ENCODE results near the gene PCDHGB3. TPM values are rescaled to one million over a fixed set of nuclear protein-coding genes. Genes with fewer than 3 reads are reported as not detected.

Gene PCDHGB3
- total and polyA plus RNA-seq, 10 of the 15 experiments (the other 5 are each of a cell fraction or from before 2014, with no cell fraction given) = 0.12 to 0.50 (median 0.20) TPM; not detected in 4

DNA sequence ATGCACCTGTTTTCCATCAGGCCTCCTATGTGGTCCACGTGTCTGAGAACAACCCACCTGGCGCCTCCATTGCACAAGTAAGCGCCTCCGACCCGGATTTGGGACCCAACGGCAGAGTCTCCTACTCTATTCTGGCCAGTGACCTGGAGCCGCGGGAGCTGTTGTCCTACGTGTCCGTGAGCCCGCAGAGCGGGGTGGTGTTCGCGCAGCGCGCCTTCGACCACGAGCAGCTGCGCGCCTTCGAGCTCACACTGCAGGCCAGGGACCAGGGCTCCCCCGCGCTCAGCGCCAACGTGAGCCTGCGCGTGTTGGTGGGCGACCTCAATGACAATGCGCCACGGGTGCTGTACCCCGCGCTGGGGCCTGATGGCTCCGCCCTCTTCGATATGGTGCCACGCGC is 18.5 kb upstream of the PCDHGB3 start:
- ATAC-seq = no peak
- intact Hi-C loops (cut with micrococcal nuclease; ENCODE audit: unreplicated experiment) = no loop called here
- no peak for DNase-seq (ENCODE audit: low read depth, low spot score)
- Histone ChIP-seq H3K4me1 (ENCODE audit: control insufficient read depth, insufficient read depth, low read length) (no peaks in the 10 kb centered on the region), H2AFZ (ENCODE audit: control insufficient read depth, low read depth, low read length) (no peak overlapping the region), H3K4me3 (no peak overlapping the region), H3K79me2 (ENCODE audit: control insufficient read depth, insufficient read depth, low read length) (no peaks in the 10 kb centered on the region), H3K4me2 (ENCODE audit: control insufficient read depth, insufficient read depth) (no peak overlapping the region), H4K20me1 (ENCODE audit: control insufficient read depth, insufficient read depth) (no peaks in the 10 kb centered on the region), H3K9ac (ENCODE audit: control insufficient read depth, insufficient read depth, low read length) (no peak overlapping the region), H3K27me3 (replicated peaks in 1 of 2; ENCODE audit: control insufficient read depth in 2 of 2, insufficient read depth in 2 of 2, low read length in 1 of 2) (no peaks in the 10 kb centered on the region), H3K9me3 (replicated peaks; ENCODE audit: control insufficient read depth, insufficient read depth, low read length) (no peaks in the 10 kb centered on the region; the same call in 1 of the 3 replicates), H3K27ac (ENCODE audit: control insufficient read depth, insufficient read depth) (no peak overlapping the region), H3K36me3 (ENCODE audit: control insufficient read depth in 2 of 2, insufficient read depth in 2 of 2, low read length in 1 of 2) (no peaks in the 10 kb centered on the region)
- WGBS (ENCODE audit: insufficient coverage, insufficient replicate concordance, low lambda C conversion rate, missing lambda C conversion rate) = 82% methylated on average over 20 of the region's 36 CpGs
- in situ Hi-C loops (cut with MboI) = no loop called here
- no TSS peak for BruUV-seq (replicated peaks)
- ChIA-PET SMC1A (ENCODE audit: uncharacterized antibody, unreplicated experiment) (no interaction called here), CTCF (no interaction called here), POLR2A (no interaction called here), RAD21 (ENCODE audit: unreplicated experiment) (no interaction called here)
- no peak for TF ChIP-seq CTCF (IDR thresholded peaks at IDR 0.05 in 2 of 3, conservative IDR thresholded peaks at IDR 0.05 in 1 of 3; ENCODE audit: control insufficient read depth in 2 of 3, extremely low read depth in 1 of 3, insufficient read depth in 1 of 3, low read depth in 3 of 3, low read length in 3 of 3)
- TF ChIP-seq, protein P1, sequence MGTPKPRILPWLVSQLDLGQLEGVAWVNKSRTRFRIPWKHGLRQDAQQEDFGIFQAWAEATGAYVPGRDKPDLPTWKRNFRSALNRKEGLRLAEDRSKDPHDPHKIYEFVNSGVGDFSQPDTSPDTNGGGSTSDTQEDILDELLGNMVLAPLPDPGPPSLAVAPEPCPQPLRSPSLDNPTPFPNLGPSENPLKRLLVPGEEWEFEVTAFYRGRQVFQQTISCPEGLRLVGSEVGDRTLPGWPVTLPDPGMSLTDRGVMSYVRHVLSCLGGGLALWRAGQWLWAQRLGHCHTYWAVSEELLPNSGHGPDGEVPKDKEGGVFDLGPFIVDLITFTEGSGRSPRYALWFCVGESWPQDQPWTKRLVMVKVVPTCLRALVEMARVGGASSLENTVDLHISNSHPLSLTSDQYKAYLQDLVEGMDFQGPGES (IDR thresholded peaks at IDR 0.05) = no peak
- no peak for TF ChIP-seq EED (IDR thresholded peaks at IDR 0.05; ENCODE audit: low read depth)
- no peak for TF ChIP-seq NR2C2 (IDR thresholded peaks at IDR 0.05; ENCODE audit: borderline replicate concordance, control insufficient read depth, insufficient read length, low read depth)
- TF ChIP-seq MXI1 (IDR thresholded peaks at IDR 0.05; ENCODE audit: low read depth, low read length) = no peak
- no peak for TF ChIP-seq JUND (IDR thresholded peaks at IDR 0.05; ENCODE audit: low read depth, low read length)
- TF ChIP-seq, protein P2, sequence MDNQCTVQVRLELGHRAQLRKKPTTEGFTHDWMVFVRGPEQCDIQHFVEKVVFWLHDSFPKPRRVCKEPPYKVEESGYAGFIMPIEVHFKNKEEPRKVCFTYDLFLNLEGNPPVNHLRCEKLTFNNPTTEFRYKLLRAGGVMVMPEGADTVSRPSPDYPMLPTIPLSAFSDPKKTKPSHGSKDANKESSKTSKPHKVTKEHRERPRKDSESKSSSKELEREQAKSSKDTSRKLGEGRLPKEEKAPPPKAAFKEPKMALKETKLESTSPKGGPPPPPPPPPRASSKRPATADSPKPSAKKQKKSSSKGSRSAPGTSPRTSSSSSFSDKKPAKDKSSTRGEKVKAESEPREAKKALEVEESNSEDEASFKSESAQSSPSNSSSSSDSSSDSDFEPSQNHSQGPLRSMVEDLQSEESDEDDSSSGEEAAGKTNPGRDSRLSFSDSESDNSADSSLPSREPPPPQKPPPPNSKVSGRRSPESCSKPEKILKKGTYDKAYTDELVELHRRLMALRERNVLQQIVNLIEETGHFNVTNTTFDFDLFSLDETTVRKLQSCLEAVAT (IDR thresholded peaks at IDR 0.05) = no peak
- FAIRE-seq = no peak
